Fibroblast of lung (primary cell): ENCODE results near the gene EML1.

Source experiments
- CTCF ChIP-seq, 2 donors: IDR thresholded peaks in 1 of 2; conservative IDR thresholded peaks in 1 of 2; 1 replicate in 1 of 2; 2 replicates in 1 of 2; pipeline ENCODE4 v1.5.1; 2011 to 2012; ENCODE audit warnings: low read length in 2 of 2, control low read depth in 1 of 2, inconsistent platforms in 1 of 2, low read depth in 1 of 2, mild to moderate bottlenecking in 1 of 2
- EZH2 ChIP-seq: IDR thresholded peaks from 2 replicates; pipeline ENCODE4 v1.5.1; 2012; ENCODE audit warnings: low read length, control low read depth, mild to moderate bottlenecking; ENCODE audit errors: missing control alignments

- TF ChIP-seq CTCF (conservative IDR thresholded peaks at IDR 0.05 in 1 of 2, IDR thresholded peaks at IDR 0.05 in 1 of 2; ENCODE audit: low read depth in 1 of 2, low read length in 2 of 2) = no peak
- TF ChIP-seq EZH2 = no peak
Measured at GRCh38 chr14:99875421-99875820, 82.2 kb downstream of the EML1 start.
